Kidney glomerular epithelial cell (primary cell): ENCODE results near the gene GRK4.
"Not testable (repeated sequence)": the region's sequence is repeated elsewhere in the genome, so short reads cannot be mapped to it uniquely, and the experiment has no call there.

Experiments
- DNase-seq: peaks from one replicate; lab custom pipeline; 2025; lab: John Stamatoyannopoulos, UW

Gene GRK4

GRCh38 chr4:2942037-2942531 lies 21.3 kb upstream of the GRK4 start:
- DNase-seq, result no peak

- DNase-seq, result no peak
Observed at GRCh38 chr4:2942532-2943363, 20.6 kb upstream of the GRK4 start.

GRCh38 chr4:2943364-2944090 lies 19.8 kb upstream of the GRK4 start:
- DNase-seq, result no peak

- DNase-seq, result no peak
Observed at GRCh38 chr4:2944091-2944482, 19.3 kb upstream of the GRK4 start.

- DNase-seq, result no peak
Observed at GRCh38 chr4:2944586-2945526, 18.5 kb upstream of the GRK4 start.

GRCh38 chr4:2945619-2946604 lies 17.5 kb upstream of the GRK4 start:
- not testable (repeated sequence) for DNase-seq

GRCh38 chr4:2946812-2947600 lies 16.4 kb upstream of the GRK4 start:
- no peak for DNase-seq

- no peak for DNase-seq
Observed at GRCh38 chr4:2947926-2948325, 15.4 kb upstream of the GRK4 start.

GRCh38 chr4:2948895-2949781 lies 14.2 kb upstream of the GRK4 start:
- DNase-seq, result no peak

GRCh38 chr4:2949782-2950125 lies 13.6 kb upstream of the GRK4 start:
- no peak for DNase-seq

GRCh38 chr4:2950221-2950989 lies 13.0 kb upstream of the GRK4 start:
- no peak for DNase-seq

- no peak for DNase-seq
Observed at GRCh38 chr4:2953496-2953895, 9.9 kb upstream of the GRK4 start.

- DNase-seq, result no peak
Observed at GRCh38 chr4:2954358-2955185, 8.8 kb upstream of the GRK4 start.

- not testable (repeated sequence) for DNase-seq
Observed at GRCh38 chr4:2955186-2956044, 8.0 kb upstream of the GRK4 start.

GRCh38 chr4:2958446-2958845 lies 4.9 kb upstream of the GRK4 start:
- no peak for DNase-seq

GRCh38 chr4:2960450-2960849 lies 2.9 kb upstream of the GRK4 start:
- not testable (repeated sequence) for DNase-seq
